ENCODE measurements around the gene SHISAL2A. TPM values are rescaled to one million over a fixed set of nuclear protein-coding genes. Genes with fewer than 3 reads are reported as not detected.
"Not testable (repeated sequence)": the region's sequence is repeated elsewhere in the genome, so short reads cannot be mapped to it uniquely, and the experiment has no call there.

The SHISAL2A gene
- total RNA-seq, 1 donor = not detected

DNA sequence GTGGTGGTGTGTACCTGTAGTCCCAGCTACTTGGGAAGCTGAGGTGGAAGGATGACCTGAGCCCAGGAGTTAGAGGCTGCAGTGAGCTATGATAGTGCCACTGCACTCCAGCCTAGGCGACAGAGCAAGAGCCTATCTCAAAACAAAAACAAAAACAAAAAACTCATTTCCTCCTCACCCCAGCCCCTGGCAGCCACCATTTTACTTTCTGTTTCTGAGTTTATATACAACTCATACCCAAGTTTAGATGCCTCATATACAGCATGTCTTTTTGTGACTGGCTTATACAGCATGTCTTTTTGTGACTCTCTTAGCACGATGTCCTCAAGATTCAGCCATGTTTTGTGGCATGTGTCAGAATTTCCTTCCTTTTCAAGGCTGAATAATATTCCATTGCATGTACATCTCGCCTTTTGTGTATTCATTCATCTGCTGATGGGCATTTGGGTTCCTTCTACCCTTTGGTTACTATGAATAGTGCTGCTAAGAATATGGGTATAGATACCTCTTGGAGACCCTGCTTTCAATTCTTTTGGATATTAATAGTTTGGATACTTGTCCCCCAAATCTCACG lies 50.5 kb downstream of the SHISAL2A start:
- Histone ChIP-seq H3K79me2 (ENCODE audit: insufficient read depth, low read length) (no peaks in the 10 kb centered on the region), H3K4me1 (ENCODE audit: insufficient read depth, low read length) (no peaks in the 10 kb centered on the region)
- TF ChIP-seq, protein P1, sequence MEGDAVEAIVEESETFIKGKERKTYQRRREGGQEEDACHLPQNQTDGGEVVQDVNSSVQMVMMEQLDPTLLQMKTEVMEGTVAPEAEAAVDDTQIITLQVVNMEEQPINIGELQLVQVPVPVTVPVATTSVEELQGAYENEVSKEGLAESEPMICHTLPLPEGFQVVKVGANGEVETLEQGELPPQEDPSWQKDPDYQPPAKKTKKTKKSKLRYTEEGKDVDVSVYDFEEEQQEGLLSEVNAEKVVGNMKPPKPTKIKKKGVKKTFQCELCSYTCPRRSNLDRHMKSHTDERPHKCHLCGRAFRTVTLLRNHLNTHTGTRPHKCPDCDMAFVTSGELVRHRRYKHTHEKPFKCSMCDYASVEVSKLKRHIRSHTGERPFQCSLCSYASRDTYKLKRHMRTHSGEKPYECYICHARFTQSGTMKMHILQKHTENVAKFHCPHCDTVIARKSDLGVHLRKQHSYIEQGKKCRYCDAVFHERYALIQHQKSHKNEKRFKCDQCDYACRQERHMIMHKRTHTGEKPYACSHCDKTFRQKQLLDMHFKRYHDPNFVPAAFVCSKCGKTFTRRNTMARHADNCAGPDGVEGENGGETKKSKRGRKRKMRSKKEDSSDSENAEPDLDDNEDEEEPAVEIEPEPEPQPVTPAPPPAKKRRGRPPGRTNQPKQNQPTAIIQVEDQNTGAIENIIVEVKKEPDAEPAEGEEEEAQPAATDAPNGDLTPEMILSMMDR (IDR thresholded peaks at IDR 0.05; ENCODE audit: extremely low read depth, low read depth, low read length) = no peak

DNA sequence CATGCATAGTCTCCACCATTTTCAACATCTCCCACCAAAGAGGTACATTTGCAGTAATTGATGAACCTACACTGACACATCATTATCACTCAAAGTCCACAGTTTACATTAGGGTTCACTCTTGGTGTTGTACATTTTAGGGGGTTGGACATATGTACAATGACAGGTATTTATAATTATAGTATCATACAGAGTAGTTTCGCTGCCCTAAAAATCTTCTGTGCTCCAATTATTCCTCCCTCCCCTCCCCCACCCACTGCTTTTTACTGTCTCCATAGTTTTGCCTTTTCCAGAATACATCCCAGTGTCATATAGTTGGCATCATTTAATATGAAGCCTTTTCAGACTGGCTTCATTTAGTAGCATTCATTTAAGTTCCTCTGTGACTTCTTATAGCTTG lies 51.6 kb downstream of the SHISAL2A start:
- H3K79me2 ChIP-seq (ENCODE audit: insufficient read depth, low read length) = no peaks in the 10 kb centered on the region
- TF ChIP-seq, protein P1 (IDR thresholded peaks at IDR 0.05; ENCODE audit: extremely low read depth, low read depth, low read length) = no peak
- peaks cover 16% of the 10 kb centered on the region for H3K36me3 ChIP-seq (ENCODE audit: insufficient read depth, low read length)
- H3K4me1 ChIP-seq (ENCODE audit: insufficient read depth, low read length) = no peaks in the 10 kb centered on the region
- DNase-seq (ENCODE audit: insufficient read length, low spot score, missing footprints) = no peak
- no peaks in the 10 kb centered on the region for H3K9me3 ChIP-seq (ENCODE audit: low read depth, low read length)
- no peak overlapping the region for H2AFZ ChIP-seq (ENCODE audit: low read length)
- no peaks in the 10 kb centered on the region for H3K27me3 ChIP-seq (ENCODE audit: insufficient read depth, low read length)
- H3K4me3 ChIP-seq (ENCODE audit: insufficient read depth, low read length) = no peak overlapping the region
- no peak overlapping the region for H3K4me2 ChIP-seq (ENCODE audit: insufficient read depth, low read length)
- H4K20me1 ChIP-seq (ENCODE audit: insufficient read depth, low read length) = no peaks in the 10 kb centered on the region
- H3K27ac ChIP-seq (ENCODE audit: low read depth, low read length) = no peak overlapping the region

More for the DNA sequence above, 50.5 kb downstream of the SHISAL2A start:
- no peak overlapping the region for H3K4me3 ChIP-seq (ENCODE audit: insufficient read depth, low read length)
- peaks cover 16% of the 10 kb centered on the region for H3K36me3 ChIP-seq (ENCODE audit: insufficient read depth, low read length)
- H4K20me1 ChIP-seq (ENCODE audit: insufficient read depth, low read length) = no peaks in the 10 kb centered on the region
- DNase-seq (ENCODE audit: insufficient read length, low spot score, missing footprints) = no peak
- H2AFZ ChIP-seq (ENCODE audit: low read length) = no peak overlapping the region
- H3K4me2 ChIP-seq (ENCODE audit: insufficient read depth, low read length) = no peak overlapping the region
- H3K27me3 ChIP-seq (ENCODE audit: insufficient read depth, low read length) = no peaks in the 10 kb centered on the region
- H3K27ac ChIP-seq (ENCODE audit: low read depth, low read length) = no peak overlapping the region
- H3K9me3 ChIP-seq (ENCODE audit: low read depth, low read length) = no peaks in the 10 kb centered on the region

DNA sequence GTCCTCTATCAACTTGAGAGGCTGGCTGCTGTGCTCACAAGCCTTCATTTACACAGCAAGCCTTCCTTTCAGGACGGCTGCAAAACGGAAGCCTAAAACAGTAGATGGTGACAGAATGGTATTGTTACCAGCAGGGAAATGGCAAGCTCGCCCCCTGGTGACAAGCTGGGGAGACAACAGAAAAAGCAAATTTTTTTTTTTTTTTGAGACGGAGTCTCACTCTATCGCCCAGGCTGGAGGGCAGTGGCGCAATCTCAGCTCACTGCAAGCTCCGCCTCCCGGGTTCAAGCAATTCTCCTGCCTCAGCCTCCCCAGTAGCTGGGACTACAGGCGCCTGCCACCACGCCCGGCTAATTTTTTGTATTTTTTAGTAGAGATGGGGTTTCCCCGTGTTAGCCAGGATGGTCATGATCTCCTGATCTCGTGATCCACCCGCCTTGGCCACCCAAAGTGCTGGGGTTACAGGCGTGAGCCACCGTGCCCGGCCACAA lies 53.3 kb downstream of the SHISAL2A start:
- not testable (repeated sequence) for H3K9me3 ChIP-seq (ENCODE audit: low read depth, low read length); H2AFZ ChIP-seq (ENCODE audit: low read length); H3K27me3 ChIP-seq (ENCODE audit: insufficient read depth, low read length); H3K4me1 ChIP-seq (ENCODE audit: insufficient read depth, low read length); H3K27ac ChIP-seq (ENCODE audit: low read depth, low read length); H3K4me3 ChIP-seq (ENCODE audit: insufficient read depth, low read length); H3K79me2 ChIP-seq (ENCODE audit: insufficient read depth, low read length); H4K20me1 ChIP-seq (ENCODE audit: insufficient read depth, low read length); H3K4me2 ChIP-seq (ENCODE audit: insufficient read depth, low read length)
- TF ChIP-seq, protein P1 (IDR thresholded peaks at IDR 0.05; ENCODE audit: extremely low read depth, low read depth, low read length) = peak; percentile 75
- DNase-seq (ENCODE audit: insufficient read length, low spot score, missing footprints) = peak; percentile 85
- peaks cover 22% of the 10 kb centered on the region for H3K36me3 ChIP-seq (ENCODE audit: insufficient read depth, low read length)

DNA sequence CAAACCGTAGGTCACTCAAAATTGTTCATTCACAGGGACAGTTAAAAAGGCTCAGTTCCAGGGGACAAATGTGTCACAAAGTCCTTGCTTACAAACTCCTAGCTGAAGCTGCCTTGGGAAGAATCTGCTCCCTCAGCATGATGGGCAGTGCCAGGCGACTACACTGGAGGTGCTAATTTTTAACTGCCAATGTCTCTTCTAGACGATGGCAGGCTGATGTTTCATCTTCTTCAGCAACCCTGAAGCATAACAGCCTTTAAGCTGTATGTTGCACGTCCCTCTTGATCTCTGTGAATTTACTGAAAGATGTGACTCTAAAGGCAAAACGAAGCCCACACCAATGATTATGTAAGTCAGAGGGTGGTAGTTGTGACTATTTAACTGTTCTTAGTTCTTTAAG lies 53.9 kb downstream of the SHISAL2A start:
- Histone ChIP-seq H2AFZ (ENCODE audit: low read length) (no peak overlapping the region), H3K27ac (ENCODE audit: low read depth, low read length) (no peak overlapping the region), H4K20me1 (ENCODE audit: insufficient read depth, low read length) (no peaks in the 10 kb centered on the region), H3K4me3 (ENCODE audit: insufficient read depth, low read length) (no peak overlapping the region), H3K4me1 (ENCODE audit: insufficient read depth, low read length) (peaks cover 3% of the 10 kb centered on the region), H3K9me3 (ENCODE audit: low read depth, low read length) (no peaks in the 10 kb centered on the region), H3K27me3 (ENCODE audit: insufficient read depth, low read length) (no peaks in the 10 kb centered on the region), H3K4me2 (ENCODE audit: insufficient read depth, low read length) (no peak overlapping the region), H3K79me2 (ENCODE audit: insufficient read depth, low read length) (peaks cover 2% of the 10 kb centered on the region), H3K36me3 (ENCODE audit: insufficient read depth, low read length) (peaks cover 25% of the 10 kb centered on the region)
- TF ChIP-seq, protein P1 (IDR thresholded peaks at IDR 0.05; ENCODE audit: extremely low read depth, low read depth, low read length) = no peak
- no peak for DNase-seq (ENCODE audit: insufficient read length, low spot score, missing footprints)
